H1 (cell line): Measurements from ENCODE around the gene TMEM150B. TPM values are rescaled to one million over a fixed set of nuclear protein-coding genes. Genes with fewer than 3 reads are reported as not detected.

Experiments used
- BRCA1 ChIP-seq: IDR thresholded peaks from 2 replicates; pipeline ENCODE4 v1.6.1; 2012; ENCODE audit warnings: low read depth, low read length, improper control_type of control experiment
- CHD7 ChIP-seq: fragments of 300-600 bp; sonication (generic); IDR thresholded peaks from 2 replicates; pipeline ENCODE4 v1.7.1; 2012; ENCODE audit warnings: low read length, moderate library complexity, mild to moderate bottlenecking, inconsistent platforms; ENCODE audit not compliant: insufficient replicate concordance
- SP1 ChIP-seq: IDR thresholded peaks from 2 replicates; pipeline ENCODE4 v1.6.1; 2011; ENCODE audit warnings: low read depth, low read length
- SUZ12 ChIP-seq: fragments of 200-600 bp; sonication (generic); IDR thresholded peaks from 2 replicates; pipeline ENCODE4 v1.6.1; 2012; ENCODE audit warnings: mild to moderate bottlenecking, inconsistent platforms, low read length, moderate library complexity, mixed read lengths
- TAF1 ChIP-seq: IDR thresholded peaks from 2 replicates; pipeline ENCODE4 v1.6.1; 2011; ENCODE audit warnings: mild to moderate bottlenecking, low read depth, low read length
- TAF7 ChIP-seq: optimal IDR thresholded peaks from 2 replicates; pipeline ENCODE3; 2011; ENCODE audit warnings: low read depth, mild to moderate bottlenecking, inconsistent platforms, low read length, moderate library complexity, borderline replicate concordance
- polyA plus RNA-seq, 7 experiments: library from polyadenylated mRNA; depleted of rRNA in 3 of 7; stranded (reverse) in 5 of 7; unstranded in 2 of 7; fragments of >200 nt in 5 of 7; fragments of 200-250 nt in 2 of 7; gene quantifications; 1 replicate in 5 of 7; 2 replicates in 1 of 7; 4 replicates in 1 of 7; pipeline versions ENCODE4 v1.2.1 to v1.2.3, GENCODE V29; 2011 to 2013; ENCODE audit warnings: missing spikeins in 2 of 7, mixed read lengths in 2 of 7
- total RNA-seq: library from RNA; stranded (reverse); fragmentation: NEBNext Ultra II Directional; extraction: Animal tissue kit (Norgen Biotek cat#: 25700); gene quantifications from 2 replicates; pipeline ENCODE4 v1.2.1, GENCODE V29; 2021

Gene TMEM150B
- total and polyA plus RNA-seq, 2 of the 8 experiments (the other 6 are each of a cell fraction or from before 2014, with no cell fraction given): 0.41 to 0.91 TPM

GRCh38 chr19:55354698-55355212 lies 29.6 kb upstream of the TMEM150B start, which contains the start of gene COX6B2 (continued):
- TF ChIP-seq CHD7 (no peak), BRCA1 (no peak), SUZ12 (0 out of 2 replicates have a peak, but pooled peaks have one; percentile 23), TAF7 (peak; percentile 16), TAF1 (0 out of 2 replicates have a peak, but pooled peaks have one; percentile 25), SP1 (no peak)
